Gastrocnemius medialis (tissue), 4 donors: ENCODE data around the gene ATAD3A. TPM values are rescaled to one million over a fixed set of nuclear protein-coding genes. Genes with fewer than 3 reads are reported as not detected.

Experiments
- ATAC-seq, 2 donors: fragments of 150-250 bp; one replicate each; pipeline ENCODE4 v1.9.1; 2016
- DNase-seq, 2 donors: peaks; one replicate each; pipeline ENCODE4 v3.0.0-alpha.2; 2019
- H3K27ac ChIP-seq, 4 donors: fragments of 200-600 bp; sonication (generic); 1 replicate in 1 of 4; 2 replicates in 3 of 4; pipeline ENCODE4 v1.5.1; 2016 to 2018; ENCODE audit warnings: mild to moderate bottlenecking in 2 of 4, moderate library complexity in 1 of 4
- H3K27me3 ChIP-seq, 3 donors: fragments of 200-600 bp; sonication (generic) in 2 of 3; 1 replicate in 1 of 3; 2 replicates in 2 of 3; pipeline versions ENCODE4 v1.5.1 to v1.6.0; 2016 to 2019; ENCODE audit warnings: mild to moderate bottlenecking in 1 of 3, moderate library complexity in 1 of 3
- H3K36me3 ChIP-seq, 2 donors: fragments of 200-600 bp; sonication (generic) in 1 of 2; one replicate each; pipeline ENCODE4 v1.5.1; 2017 to 2018
- H3K4me1 ChIP-seq, 2 donors: fragments of 200-600 bp; sonication (generic) in 1 of 2; one replicate each; pipeline ENCODE4 v1.5.1; 2016 to 2017; ENCODE audit warnings: mild to moderate bottlenecking in 2 of 2
- H3K4me3 ChIP-seq, 4 donors: fragments of 200-600 bp; sonication (generic) in 3 of 4; 1 replicate in 1 of 4; 2 replicates in 3 of 4; pipeline ENCODE4 v1.5.1; 2016 to 2019; ENCODE audit warnings: mild to moderate bottlenecking in 2 of 4
- H3K9me3 ChIP-seq, 3 donors: fragments of 200-600 bp; sonication (generic) in 2 of 3; 1 replicate in 1 of 3; 2 replicates in 2 of 3; pipeline ENCODE4 v1.5.1; 2016 to 2019
- POLR2A ChIP-seq, 2 donors: fragments of 450-650 bp; IDR thresholded peaks; one replicate each; pipeline ENCODE4 v1.6.1; 2017; ENCODE audit warnings: antibody characterized with exemption in 2 of 2, mild to moderate bottlenecking in 2 of 2, moderate library complexity in 2 of 2
- in situ Hi-C, 4 donors: fragments of 200-750 bp; cut with MboI; loops; one replicate each; pipeline versions ENCODE4 v1.15.0 to v1.8.0; 2017; ENCODE audit warnings: low sequenced_read_pairs in 4 of 4
- intact Hi-C: fragments of 100-400 bp; cut with DNase I; formaldehyde crosslinking; loops from one replicate; pipeline ENCODE4 v1.15.1; 2023; ENCODE audit warnings: low total_unique reads
- total RNA-seq, 4 donors: library from RNA; depleted of rRNA; stranded (reverse); fragments of >200 nt; gene quantifications; one replicate each; pipeline versions ENCODE4 v1.1.0 to v1.2.3, GENCODE V29; 2016
- TF ChIP-seq, protein P1 (sequence below), 5 experiments: fragments of 450-650 bp in 3 of 5; fragments of 200-600 bp in 2 of 5; sonication (generic) in 2 of 5; IDR thresholded peaks in 4 of 5; conservative IDR thresholded peaks in 1 of 5; 1 replicate in 4 of 5; 2 replicates in 1 of 5; pipeline ENCODE4 v1.5.1; 2016 to 2019; ENCODE audit warnings: antibody characterized with exemption in 5 of 5, mild to moderate bottlenecking in 3 of 5, moderate library complexity in 3 of 5

Gene ATAD3A
- total RNA-seq, 4 donors from 2014 or later, result 22.9 to 47.9 (median 35.6) TPM

GRCh38 chr1:1550591-1551432 lies 38.9 kb downstream of the ATAD3A start:
- Histone ChIP-seq H3K4me1 (peaks cover 39 to 50% of the 10 kb centered on the region in 2 donors), H3K36me3 (no peaks in the 10 kb centered on the region), H3K4me3 (no peak overlapping the region), H3K27ac (peak overlapping the region; percentile 45 to 90 (median 68)), H3K9me3 (no peaks in the 10 kb centered on the region), H3K27me3 (no peaks in the 10 kb centered on the region)
- intact Hi-C loops (no loop called here), in situ Hi-C loops (no loop called here)
- DNase-seq, result peak in 1 of 2 donors; percentile 71
- ATAC-seq, result peak in 1 of 2 donors; percentile 51
- TF ChIP-seq POLR2A (IDR thresholded peaks at IDR 0.05), result no peak
- TF ChIP-seq, protein P1, sequence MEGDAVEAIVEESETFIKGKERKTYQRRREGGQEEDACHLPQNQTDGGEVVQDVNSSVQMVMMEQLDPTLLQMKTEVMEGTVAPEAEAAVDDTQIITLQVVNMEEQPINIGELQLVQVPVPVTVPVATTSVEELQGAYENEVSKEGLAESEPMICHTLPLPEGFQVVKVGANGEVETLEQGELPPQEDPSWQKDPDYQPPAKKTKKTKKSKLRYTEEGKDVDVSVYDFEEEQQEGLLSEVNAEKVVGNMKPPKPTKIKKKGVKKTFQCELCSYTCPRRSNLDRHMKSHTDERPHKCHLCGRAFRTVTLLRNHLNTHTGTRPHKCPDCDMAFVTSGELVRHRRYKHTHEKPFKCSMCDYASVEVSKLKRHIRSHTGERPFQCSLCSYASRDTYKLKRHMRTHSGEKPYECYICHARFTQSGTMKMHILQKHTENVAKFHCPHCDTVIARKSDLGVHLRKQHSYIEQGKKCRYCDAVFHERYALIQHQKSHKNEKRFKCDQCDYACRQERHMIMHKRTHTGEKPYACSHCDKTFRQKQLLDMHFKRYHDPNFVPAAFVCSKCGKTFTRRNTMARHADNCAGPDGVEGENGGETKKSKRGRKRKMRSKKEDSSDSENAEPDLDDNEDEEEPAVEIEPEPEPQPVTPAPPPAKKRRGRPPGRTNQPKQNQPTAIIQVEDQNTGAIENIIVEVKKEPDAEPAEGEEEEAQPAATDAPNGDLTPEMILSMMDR (IDR thresholded peaks at IDR 0.05 in 4 of 5, conservative IDR thresholded peaks at IDR 0.05 in 1 of 5), result peak in 4 of 5 experiments; percentile 23 to 49 (median 40)

DNA sequence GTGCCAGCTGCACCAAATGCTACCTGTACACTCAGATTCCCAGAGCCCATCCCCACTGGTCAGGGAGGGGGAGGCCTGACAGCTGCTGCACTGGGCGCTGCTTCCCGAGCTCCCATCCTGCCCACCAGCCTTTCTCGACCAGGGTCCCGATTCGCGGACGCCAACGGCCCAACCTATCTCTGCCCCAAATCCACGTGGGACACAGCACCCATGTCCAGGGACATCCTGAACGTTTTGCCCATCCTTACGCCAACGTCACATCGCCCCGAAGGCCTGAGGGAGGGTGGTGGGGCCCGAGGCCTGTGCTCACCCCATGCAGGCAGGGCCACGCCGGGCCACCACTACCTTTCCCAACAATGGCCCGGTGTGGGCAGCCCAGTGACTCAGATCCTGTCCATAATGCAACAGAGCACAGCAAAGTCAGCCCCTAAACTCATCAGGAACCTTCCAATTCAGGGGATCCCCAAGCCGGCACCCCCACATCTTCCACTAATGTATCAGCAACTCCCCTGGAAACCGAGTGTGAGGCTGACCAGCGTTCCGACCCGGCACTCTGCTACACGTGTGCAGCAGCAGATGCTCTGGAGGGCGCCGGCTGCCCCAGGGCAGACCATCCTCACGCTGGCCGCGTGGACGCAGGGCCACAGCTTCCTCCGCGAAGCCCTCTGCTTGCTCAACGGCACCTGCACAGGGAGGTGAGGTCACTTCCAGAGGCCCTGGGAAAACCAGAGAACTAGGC lies 39.7 kb downstream of the ATAD3A start:
- no peak overlapping the region for H3K4me3 ChIP-seq

GRCh38 chr1:1552263-1552639 lies 40.3 kb downstream of the ATAD3A start:
- Histone ChIP-seq H3K27me3 (no peaks in the 10 kb centered on the region), H3K4me1 (peaks cover 41 to 53% of the 10 kb centered on the region in 2 donors), H3K4me3 (no peak overlapping the region), H3K9me3 (no peaks in the 10 kb centered on the region), H3K27ac (peak overlapping the region in 1 of 4 donors; percentile 90), H3K36me3 (no peaks in the 10 kb centered on the region)
- intact Hi-C loops, result no loop called here
- DNase-seq (no peak), ATAC-seq (no peak)
- in situ Hi-C loops, result no loop called here
- TF ChIP-seq, protein P1 (IDR thresholded peaks at IDR 0.05 in 4 of 5, conservative IDR thresholded peaks at IDR 0.05 in 1 of 5), result no peak
- TF ChIP-seq POLR2A (IDR thresholded peaks at IDR 0.05), result no peak

More for the DNA sequence above, 39.7 kb downstream of the ATAD3A start:
- ATAC-seq, result no peak
- H3K36me3 ChIP-seq, result no peaks in the 10 kb centered on the region
- H3K27ac ChIP-seq, result peak overlapping the region in 2 of 4 donors; percentile 75 to 90
- H3K9me3 ChIP-seq, result no peaks in the 10 kb centered on the region
- no peak for DNase-seq
- no peaks in the 10 kb centered on the region for H3K27me3 ChIP-seq
- TF ChIP-seq, protein P1 (IDR thresholded peaks at IDR 0.05 in 4 of 5, conservative IDR thresholded peaks at IDR 0.05 in 1 of 5), result no peak
- TF ChIP-seq POLR2A (IDR thresholded peaks at IDR 0.05), result no peak
- in situ Hi-C loops (no loop called here), intact Hi-C loops (no loop called here)
- H3K4me1 ChIP-seq, result peaks cover 41 to 53% of the 10 kb centered on the region in 2 donors

DNA sequence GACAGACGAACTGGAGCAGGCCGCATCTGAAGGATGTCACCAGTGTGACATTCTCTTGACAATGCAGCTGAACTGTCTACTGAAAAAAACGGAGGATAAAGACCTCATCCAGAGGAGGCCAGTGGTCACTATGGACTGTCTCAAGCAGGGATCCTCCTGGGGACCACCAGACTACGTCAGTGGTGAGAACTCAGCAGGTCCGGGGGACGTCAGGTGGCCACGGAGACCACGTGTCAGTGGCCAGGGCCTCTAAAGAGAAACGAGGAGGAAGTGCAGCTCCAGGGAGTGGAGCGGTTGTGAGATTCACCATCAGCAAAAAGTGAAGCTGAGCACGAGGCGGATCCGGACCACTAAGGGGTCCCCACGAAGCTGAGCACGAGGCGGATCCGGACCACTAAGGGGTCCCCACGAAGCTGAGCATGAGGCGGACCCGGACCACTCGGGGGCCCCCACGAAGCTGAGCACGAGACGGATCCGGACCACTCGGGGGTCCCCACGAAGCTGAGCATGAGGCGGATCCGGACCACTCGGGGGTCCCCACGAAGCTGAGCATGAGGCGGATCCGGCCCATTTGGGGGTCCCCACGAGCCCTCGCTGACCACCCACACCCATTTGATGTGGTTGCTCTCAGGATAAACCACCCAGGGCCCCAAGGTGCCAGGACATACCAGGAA lies 42.0 kb downstream of the ATAD3A start:
- no peak overlapping the region for H3K4me3 ChIP-seq
- DNase-seq (no peak), ATAC-seq (no peak)
- no peaks in the 10 kb centered on the region for H3K36me3 ChIP-seq
- H3K27ac ChIP-seq, result peak overlapping the region; percentile 75 to 90 (median 82)
- H3K4me1 ChIP-seq, result peaks cover 41 to 53% of the 10 kb centered on the region in 2 donors
- intact Hi-C loops (no loop called here), in situ Hi-C loops (no loop called here)
- TF ChIP-seq, protein P1 (IDR thresholded peaks at IDR 0.05 in 4 of 5, conservative IDR thresholded peaks at IDR 0.05 in 1 of 5), result no peak
- TF ChIP-seq POLR2A (IDR thresholded peaks at IDR 0.05), result no peak
- H3K27me3 ChIP-seq, result no peaks in the 10 kb centered on the region
- H3K9me3 ChIP-seq, result no peaks in the 10 kb centered on the region
